Tibial nerve (tissue), 4 donors: Measurements from ENCODE around the gene ADI1.

Source experiments
- CTCF ChIP-seq, 5 experiments: fragments of 200-600 bp in 3 of 5; fragments of 450-650 bp in 2 of 5; sonication (generic) in 3 of 5; IDR thresholded peaks; one replicate each; pipeline ENCODE4 v1.5.1; 2016 to 2019; ENCODE audit warnings: antibody characterized with exemption in 5 of 5, mild to moderate bottlenecking in 3 of 5, moderate library complexity in 2 of 5
- EP300 ChIP-seq, 2 donors: sonication (generic); formaldehyde crosslinking; IDR thresholded peaks; one replicate each; pipeline ENCODE4 v1.6.1; 2017; ENCODE audit warnings: antibody characterized with exemption in 2 of 2, mild to moderate bottlenecking in 1 of 2
- POLR2A ChIP-seq, 2 donors: fragments of 450-650 bp; IDR thresholded peaks; one replicate each; pipeline ENCODE4 v1.6.1; 2017; ENCODE audit warnings: antibody characterized with exemption in 2 of 2, mild to moderate bottlenecking in 2 of 2, moderate library complexity in 2 of 2

- TF ChIP-seq CTCF (IDR thresholded peaks at IDR 0.05) (no peak), EP300 (IDR thresholded peaks at IDR 0.05) (peak in 1 of 2 donors; percentile 27), POLR2A (IDR thresholded peaks at IDR 0.05) (no peak)
Observed at GRCh38 chr2:3459185-3460015, 59.9 kb downstream of the ADI1 start.
